Measurements from ENCODE around the gene ELP6. TPM values are rescaled to one million over a fixed set of nuclear protein-coding genes. Genes with fewer than 3 reads are reported as not detected.

Gene ELP6
- total and polyA plus RNA-seq, 2 experiments from 2014 or later: 33.7 to 41.6 TPM

- TF ChIP-seq EZH2phosphoT487 (IDR thresholded peaks at IDR 0.05; ENCODE audit: unreplicated experiment) (no peak), EZH2 (IDR thresholded peaks at IDR 0.05; ENCODE audit: low read depth, unreplicated experiment) (no peak), ETS1 (IDR thresholded peaks at IDR 0.05) (no peak), ZNF114 (CRISPR knock-in tag; IDR thresholded peaks at IDR 0.05) (no peak), STAT1 (IDR thresholded peaks at IDR 0.05; ENCODE audit: unreplicated experiment) (no peak)
These were observed 36.8 kb downstream of the ELP6 start (continued) for GRCh38 chr3:47476644-47477199.

- peaks cover 6% of the 10 kb centered on the region; the same call in 1 of the 3 replicates for H3K36me3 Mint-ChIP-seq (ENCODE audit: low read depth)
- Histone ChIP-seq H3K4me3 (peak overlapping the region; percentile 100; the same call in 1 of the 2 replicates), H3K4me1 (ENCODE audit: insufficient read depth) (peaks cover 39% of the 10 kb centered on the region), H3K27ac (ENCODE audit: low read depth) (0 out of 2 replicates have a peak overlapping the region, but pooled peaks have one; percentile 6), H3K36me3 (ENCODE audit: insufficient read depth) (no peaks in the 10 kb centered on the region), H3K27me3 (ENCODE audit: insufficient read depth) (no peaks in the 10 kb centered on the region), H3K4me2 (no peak overlapping the region), H3K9me2 (ENCODE audit: insufficient read depth) (no peaks in the 10 kb centered on the region), H3K79me2 (replicated peaks; ENCODE audit: insufficient read depth) (peaks cover 41% of the 10 kb centered on the region), H2AFZ (peak overlapping the region; percentile 83; the same call in 1 of the 2 replicates), H3F3A (replicated peaks; ENCODE audit: low read depth) (peaks cover 21% of the 10 kb centered on the region), H4K20me1 (replicated peaks; ENCODE audit: insufficient read depth) (peaks cover 27% of the 10 kb centered on the region)
- peaks cover 36% of the 10 kb centered on the region for H3K4me1 Mint-ChIP-seq
- H3K27ac Mint-ChIP-seq: no peak overlapping the region
- H3K9me3 Mint-ChIP-seq: no peaks in the 10 kb centered on the region; the same call in 2 of the 3 replicates
- H3K4me3 Mint-ChIP-seq: peak overlapping the region; percentile 89
- H3K27me3 Mint-ChIP-seq (ENCODE audit: insufficient read depth, low read depth, poor library complexity): peaks cover 16% of the 10 kb centered on the region
- ATAC-seq (no peak), DNase-seq (ENCODE audit: low spot score) (no peak)
- TF ChIP-seq CREB1 (CRISPR knock-in tag; IDR thresholded peaks at IDR 0.05; ENCODE audit: low read depth) (no peak), REST (IDR thresholded peaks at IDR 0.05; ENCODE audit: unreplicated experiment) (no peak), NANOG (IDR thresholded peaks at IDR 0.05; ENCODE audit: borderline replicate concordance) (no peak), ETS1 (IDR thresholded peaks at IDR 0.05) (no peak), EZH2phosphoT487 (IDR thresholded peaks at IDR 0.05; ENCODE audit: unreplicated experiment) (no peak), POLR2AphosphoS5 (IDR thresholded peaks at IDR 0.05; ENCODE audit: low read depth) (no peak), JUNB (IDR thresholded peaks at IDR 0.05; ENCODE audit: unreplicated experiment) (no peak)
- TF ChIP-seq, protein P1, sequence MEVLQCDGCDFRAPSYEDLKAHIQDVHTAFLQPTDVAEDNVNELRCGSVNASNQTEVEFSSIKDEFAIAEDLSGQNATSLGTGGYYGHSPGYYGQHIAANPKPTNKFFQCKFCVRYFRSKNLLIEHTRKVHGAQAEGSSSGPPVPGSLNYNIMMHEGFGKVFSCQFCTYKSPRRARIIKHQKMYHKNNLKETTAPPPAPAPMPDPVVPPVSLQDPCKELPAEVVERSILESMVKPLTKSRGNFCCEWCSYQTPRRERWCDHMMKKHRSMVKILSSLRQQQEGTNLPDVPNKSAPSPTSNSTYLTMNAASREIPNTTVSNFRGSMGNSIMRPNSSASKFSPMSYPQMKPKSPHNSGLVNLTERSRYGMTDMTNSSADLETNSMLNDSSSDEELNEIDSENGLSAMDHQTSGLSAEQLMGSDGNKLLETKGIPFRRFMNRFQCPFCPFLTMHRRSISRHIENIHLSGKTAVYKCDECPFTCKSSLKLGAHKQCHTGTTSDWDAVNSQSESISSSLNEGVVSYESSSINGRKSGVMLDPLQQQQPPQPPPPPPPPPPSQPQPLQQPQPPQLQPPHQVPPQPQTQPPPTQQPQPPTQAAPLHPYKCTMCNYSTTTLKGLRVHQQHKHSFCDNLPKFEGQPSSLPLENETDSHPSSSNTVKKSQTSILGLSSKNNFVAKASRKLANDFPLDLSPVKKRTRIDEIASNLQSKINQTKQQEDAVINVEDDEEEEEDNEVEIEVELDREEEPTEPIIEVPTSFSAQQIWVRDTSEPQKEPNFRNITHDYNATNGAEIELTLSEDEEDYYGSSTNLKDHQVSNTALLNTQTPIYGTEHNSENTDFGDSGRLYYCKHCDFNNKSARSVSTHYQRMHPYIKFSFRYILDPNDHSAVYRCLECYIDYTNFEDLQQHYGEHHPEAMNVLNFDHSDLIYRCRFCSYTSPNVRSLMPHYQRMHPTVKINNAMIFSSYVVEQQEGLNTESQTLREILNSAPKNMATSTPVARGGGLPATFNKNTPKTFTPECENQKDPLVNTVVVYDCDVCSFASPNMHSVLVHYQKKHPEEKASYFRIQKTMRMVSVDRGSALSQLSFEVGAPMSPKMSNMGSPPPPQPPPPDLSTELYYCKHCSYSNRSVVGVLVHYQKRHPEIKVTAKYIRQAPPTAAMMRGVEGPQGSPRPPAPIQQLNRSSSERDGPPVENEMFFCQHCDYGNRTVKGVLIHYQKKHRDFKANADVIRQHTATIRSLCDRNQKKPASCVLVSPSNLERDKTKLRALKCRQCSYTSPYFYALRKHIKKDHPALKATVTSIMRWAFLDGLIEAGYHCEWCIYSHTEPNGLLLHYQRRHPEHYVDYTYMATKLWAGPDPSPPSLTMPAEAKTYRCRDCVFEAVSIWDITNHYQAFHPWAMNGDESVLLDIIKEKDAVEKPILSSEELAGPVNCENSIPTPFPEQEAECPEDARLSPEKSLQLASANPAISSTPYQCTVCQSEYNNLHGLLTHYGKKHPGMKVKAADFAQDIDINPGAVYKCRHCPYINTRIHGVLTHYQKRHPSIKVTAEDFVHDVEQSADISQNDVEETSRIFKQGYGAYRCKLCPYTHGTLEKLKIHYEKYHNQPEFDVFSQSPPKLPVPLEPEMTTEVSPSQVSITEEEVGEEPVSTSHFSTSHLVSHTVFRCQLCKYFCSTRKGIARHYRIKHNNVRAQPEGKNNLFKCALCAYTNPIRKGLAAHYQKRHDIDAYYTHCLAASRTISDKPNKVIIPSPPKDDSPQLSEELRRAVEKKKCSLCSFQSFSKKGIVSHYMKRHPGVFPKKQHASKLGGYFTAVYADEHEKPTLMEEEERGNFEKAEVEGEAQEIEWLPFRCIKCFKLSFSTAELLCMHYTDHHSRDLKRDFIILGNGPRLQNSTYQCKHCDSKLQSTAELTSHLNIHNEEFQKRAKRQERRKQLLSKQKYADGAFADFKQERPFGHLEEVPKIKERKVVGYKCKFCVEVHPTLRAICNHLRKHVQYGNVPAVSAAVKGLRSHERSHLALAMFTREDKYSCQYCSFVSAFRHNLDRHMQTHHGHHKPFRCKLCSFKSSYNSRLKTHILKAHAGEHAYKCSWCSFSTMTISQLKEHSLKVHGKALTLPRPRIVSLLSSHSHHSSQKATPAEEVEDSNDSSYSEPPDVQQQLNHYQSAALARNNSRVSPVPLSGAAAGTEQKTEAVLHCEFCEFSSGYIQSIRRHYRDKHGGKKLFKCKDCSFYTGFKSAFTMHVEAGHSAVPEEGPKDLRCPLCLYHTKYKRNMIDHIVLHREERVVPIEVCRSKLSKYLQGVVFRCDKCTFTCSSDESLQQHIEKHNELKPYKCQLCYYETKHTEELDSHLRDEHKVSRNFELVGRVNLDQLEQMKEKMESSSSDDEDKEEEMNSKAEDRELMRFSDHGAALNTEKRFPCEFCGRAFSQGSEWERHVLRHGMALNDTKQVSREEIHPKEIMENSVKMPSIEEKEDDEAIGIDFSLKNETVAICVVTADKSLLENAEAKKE (CRISPR knock-in tag; IDR thresholded peaks at IDR 0.05): no peak
These were observed 37.2 kb downstream of the ELP6 start for GRCh38 chr3:47476330-47476626.

Data from GM23338 (cell line).